Ramos (cell line): Measurements from ENCODE around the gene TUFT1.
"Not testable (repeated sequence)": the region's sequence is repeated elsewhere in the genome, so short reads cannot be mapped to it uniquely, and the experiment has no call there.

Experiments used
- in situ Hi-C: fragments of 300-500 bp; cut with MboI; formaldehyde crosslinking; loops from one replicate; pipeline ENCODE4 v1.14.3; 2022; ENCODE audit warnings: low sequenced_read_pairs; ENCODE audit not compliant: unreplicated experiment

Gene TUFT1

DNA sequence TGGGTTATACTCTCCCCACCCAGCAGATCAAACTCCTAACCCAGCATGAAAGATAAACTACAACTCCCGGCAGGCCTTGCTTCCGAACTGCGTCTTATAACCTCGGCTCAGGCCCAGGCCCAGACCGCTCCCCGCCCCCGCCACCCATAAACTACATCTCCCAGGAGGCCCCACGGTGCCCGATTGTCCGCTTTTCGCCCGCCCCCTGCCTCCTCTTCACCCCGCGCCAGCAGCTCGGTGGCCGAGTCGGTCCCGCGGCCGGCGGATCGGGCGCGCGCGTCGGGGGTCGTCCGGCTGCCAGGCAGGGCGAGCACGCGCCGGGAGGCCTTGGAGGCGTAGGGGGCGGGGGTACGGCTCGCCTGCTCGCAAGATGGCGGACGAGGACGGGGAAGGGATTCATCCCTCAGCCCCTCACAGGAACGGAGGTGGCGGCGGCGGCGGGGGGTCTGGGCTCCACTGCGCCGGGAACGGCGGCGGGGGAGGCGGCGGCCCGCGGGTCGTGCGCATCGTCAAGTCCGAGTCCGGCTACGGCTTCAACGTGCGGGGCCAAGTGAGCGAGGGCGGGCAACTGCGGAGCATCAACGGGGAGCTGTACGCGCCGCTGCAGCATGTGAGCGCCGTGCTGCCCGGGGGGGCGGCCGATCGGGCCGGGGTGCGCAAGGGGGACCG, 71.9 kb downstream of the TUFT1 start, which contains the start of gene SNX27:
Gene SNX27 (plus strand): TSS at position 219 of the 669 bp plus-strand sequence. CDS start 152 bp downstream, at position 371.
- in situ Hi-C loops: no loop called here

- in situ Hi-C loops: no loop called here
These were observed 72.6 kb downstream of the TUFT1 start for GRCh38 chr1:151612501-151613281.

- in situ Hi-C loops: no loop called here
These were observed 73.2 kb downstream of the TUFT1 start for GRCh38 chr1:151613282-151613780.

GRCh38 chr1:151615711-151616504, 75.8 kb downstream of the TUFT1 start:
- in situ Hi-C loops: no loop called here

- in situ Hi-C loops: no loop called here
These were observed 76.4 kb downstream of the TUFT1 start for GRCh38 chr1:151616505-151616849.

DNA sequence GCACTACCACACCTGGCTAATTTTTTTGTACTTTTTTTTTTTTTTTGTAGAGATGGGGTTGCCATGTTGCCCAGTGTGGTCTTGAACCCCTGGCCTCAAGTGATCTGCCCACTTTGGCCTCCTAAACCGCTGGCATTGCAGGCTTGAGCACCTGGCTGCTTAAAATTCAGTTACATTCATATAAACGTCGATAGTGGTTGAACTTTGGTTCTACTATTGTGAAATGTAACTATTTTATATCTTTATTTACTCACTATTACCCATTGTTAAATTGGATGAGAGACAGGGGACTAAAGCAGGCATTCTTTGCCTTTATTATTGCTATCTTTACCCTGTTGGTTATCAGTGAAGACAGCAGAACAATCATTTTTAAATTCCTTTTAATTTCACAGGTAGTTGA, 77.9 kb downstream of the TUFT1 start:
- in situ Hi-C loops: no loop called here

GRCh38 chr1:151618470-151618869, 78.4 kb downstream of the TUFT1 start:
- in situ Hi-C loops: no loop called here

- in situ Hi-C loops: not testable (repeated sequence)
These were observed 78.9 kb downstream of the TUFT1 start for GRCh38 chr1:151618996-151619395.

DNA sequence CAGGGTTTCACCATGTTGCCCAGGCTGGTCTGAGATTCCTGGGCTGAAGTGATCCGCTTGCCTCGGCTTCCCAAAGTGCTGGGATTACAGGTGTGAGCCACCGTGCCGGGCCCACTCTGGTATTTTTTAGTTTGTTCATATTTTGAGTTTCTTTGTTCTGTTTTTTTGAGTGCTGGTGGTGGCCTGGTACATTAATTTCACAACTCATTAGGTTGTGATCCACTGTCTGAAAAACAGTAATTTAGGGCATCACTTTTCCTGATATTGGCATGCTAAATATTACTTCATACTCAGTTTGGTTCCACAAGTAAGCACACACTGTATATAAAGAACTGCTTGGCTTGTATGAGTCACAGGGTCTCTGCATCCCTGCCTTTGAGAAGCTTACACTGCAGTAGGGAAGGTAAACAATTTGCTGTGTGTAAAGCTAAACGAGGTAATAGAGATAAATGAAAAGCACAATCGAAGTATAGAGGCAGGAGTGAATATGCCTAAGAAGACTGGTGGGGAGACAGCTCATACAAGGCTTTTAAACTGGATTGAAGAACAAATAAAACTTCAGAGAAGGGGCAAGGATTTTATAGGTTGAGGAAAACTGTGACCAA, 79.5 kb downstream of the TUFT1 start:
- in situ Hi-C loops: no loop called here

DNA sequence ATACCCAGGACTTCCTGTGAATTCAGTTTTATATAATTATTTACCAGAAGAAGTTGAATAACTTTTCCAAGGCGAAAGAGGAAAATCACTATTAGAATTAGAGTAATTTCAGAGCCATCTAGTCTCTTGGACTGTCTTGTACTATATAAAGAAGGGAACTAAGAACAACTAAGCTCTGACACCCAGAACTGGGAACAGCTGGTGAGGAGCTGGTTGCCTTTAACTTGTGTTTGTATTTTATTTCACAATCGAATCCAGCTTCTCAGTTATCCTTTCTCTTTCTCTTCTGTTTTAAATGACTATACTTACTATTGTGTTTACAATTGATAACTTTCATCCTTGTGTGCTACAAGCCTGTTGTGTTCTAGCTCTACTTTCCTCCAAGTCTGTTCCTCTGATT, 80.2 kb downstream of the TUFT1 start:
- in situ Hi-C loops: no loop called here

- in situ Hi-C loops: no loop called here
These were observed 81.2 kb downstream of the TUFT1 start for GRCh38 chr1:151621351-151621750.

DNA sequence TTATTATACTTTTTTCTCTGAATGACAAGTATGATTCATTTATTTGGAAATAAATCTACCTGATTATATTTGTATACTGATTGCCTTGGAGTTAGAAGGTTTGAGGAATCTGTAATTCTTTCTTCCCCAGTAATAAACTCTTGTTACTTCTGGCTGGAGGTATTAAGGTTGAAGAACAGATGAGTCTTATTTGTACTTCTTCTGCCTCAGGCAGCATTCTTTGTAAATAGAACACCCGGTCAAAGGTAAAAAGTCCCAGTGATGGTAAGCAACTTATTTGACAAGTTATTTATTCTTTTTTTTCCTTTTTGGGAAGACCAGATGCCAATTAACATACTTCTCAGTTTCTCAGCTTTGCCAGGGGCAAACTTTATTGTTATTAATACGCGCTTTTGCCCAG, 84.7 kb downstream of the TUFT1 start:
- in situ Hi-C loops: no loop called here

DNA sequence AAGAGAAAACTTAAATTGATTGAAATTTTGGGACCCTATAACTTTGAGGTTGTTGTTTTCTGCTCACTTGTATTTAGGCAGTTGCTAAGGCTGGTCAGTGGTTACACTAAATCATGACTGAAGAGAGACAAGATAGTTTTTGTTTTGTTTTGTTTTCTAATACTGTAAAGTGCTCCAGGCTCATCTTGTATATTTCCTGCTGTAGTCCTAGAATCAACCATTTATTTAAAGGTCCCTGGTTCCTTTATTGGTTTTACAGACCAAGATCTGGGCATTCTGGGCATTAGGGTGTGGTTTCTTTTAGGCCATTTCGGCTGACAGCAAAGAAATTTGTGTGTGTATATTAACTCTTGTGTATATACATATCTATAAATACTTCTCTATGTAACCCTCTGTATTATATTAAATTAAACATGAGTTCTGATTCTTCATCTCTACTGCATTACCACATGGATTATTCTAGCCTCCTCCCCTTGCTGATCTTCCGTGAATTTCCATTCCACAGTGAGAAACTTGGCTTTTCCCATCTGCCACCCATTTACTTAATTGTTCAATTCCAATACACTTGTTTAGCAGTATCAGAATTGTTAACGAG, 86.7 kb downstream of the TUFT1 start:
- in situ Hi-C loops: no loop called here

GRCh38 chr1:151629278-151629677, 89.2 kb downstream of the TUFT1 start:
- in situ Hi-C loops: no loop called here
